ENCODE data around the gene PASK.
"Not testable (repeated sequence)": the region's sequence is repeated elsewhere in the genome, so short reads cannot be mapped to it uniquely, and the experiment has no call there.

PASK gene

DNA sequence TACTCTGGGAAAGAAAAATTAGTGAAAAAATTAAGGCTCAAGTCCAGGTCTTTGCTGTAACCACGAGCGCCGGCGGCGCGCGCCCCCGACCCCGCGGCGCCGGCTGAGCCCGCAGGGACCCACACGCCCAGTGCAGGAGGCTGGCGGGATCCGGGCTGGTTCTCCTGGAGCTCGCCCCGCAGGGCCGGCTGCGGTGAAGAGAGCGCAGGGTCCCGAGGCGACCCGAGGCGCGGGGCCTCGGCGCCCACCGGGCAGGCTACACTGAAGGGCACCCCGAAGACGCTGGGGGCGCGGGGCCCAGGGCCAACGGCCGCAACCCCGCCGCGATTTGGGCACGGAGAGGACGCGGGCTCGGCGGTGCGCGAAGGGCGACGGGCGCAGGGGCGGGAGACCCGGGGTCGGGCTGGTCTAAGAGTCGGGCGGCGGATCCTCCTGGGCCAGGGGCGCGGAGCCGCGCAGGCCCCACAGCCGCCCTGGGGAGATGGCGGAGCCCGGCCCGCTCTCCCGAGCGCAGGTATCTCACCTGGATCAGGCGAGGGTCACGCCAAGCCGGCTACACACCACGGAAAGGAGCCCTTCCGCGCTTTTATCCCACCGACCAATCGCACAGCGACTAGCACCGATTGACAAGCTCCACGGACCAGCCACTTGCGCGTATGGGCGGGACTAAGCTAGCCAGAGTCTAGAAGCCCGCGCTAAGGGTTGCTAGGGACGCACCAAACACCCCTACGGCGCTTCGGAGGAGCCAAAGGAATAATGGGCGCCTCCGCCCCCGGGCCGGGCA lies at the start of gene PASK:
Gene PASK (minus strand): TSS at position 582 of the 784 bp plus-strand sequence. CDS start 6,440 bp downstream, outside the sequence.
- DNase-seq (ENCODE audit: low read depth) = peak; percentile 92

DNA sequence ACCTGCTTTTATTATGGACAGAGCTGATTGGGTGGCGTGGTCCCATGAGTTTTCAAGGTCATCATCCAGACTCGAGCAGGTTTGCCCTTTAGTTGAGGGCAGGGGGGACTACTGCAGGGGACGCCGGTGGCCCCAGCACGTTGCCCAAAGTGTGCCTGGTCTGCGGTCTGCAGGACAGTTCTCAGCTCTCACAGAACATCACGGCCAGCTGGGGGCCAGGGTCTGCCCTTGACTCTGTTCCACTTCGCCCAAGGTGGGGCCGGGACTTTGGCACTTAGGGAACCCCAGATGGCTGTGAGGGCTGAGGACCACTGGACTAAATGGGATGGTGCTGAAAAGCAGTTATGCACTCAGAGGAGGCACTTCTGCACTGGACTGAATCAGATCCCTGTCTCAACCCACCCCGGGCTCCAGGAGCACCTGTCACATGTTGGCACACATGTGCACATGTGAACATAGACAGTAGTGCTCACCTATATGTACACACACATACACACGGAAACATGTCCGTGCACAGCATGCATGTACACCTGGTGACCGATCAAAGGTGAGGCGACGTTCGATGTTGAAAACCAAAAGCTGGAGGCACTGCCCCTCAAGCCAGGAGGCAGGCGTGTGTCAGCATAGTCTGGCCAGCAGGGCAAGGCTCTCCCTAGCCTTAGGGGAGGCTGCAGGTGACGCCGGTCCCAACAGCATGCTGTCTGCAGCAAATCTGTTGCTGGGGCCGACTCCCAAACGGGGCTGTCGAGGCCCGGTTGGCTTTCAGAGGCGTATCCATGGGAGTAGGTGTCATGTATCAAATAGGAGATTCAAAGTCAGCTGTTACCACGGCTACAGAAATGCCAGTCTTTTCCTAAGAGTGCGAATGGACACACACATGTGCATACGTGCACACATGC lies 49.4 kb upstream of the PASK start:
- no peak for DNase-seq (ENCODE audit: low read depth)

GRCh38 chr2:241197947-241198346 lies 48.7 kb upstream of the PASK start:
- DNase-seq (ENCODE audit: low read depth) = no peak

GRCh38 chr2:241197246-241197645 lies 48.0 kb upstream of the PASK start:
- not testable (repeated sequence) for DNase-seq (ENCODE audit: low read depth)

GRCh38 chr2:241195506-241196130 lies 46.3 kb upstream of the PASK start:
- DNase-seq (ENCODE audit: low read depth) = no peak

GRCh38 chr2:241194811-241195210 lies 45.5 kb upstream of the PASK start:
- no peak for DNase-seq (ENCODE audit: low read depth)

DNA sequence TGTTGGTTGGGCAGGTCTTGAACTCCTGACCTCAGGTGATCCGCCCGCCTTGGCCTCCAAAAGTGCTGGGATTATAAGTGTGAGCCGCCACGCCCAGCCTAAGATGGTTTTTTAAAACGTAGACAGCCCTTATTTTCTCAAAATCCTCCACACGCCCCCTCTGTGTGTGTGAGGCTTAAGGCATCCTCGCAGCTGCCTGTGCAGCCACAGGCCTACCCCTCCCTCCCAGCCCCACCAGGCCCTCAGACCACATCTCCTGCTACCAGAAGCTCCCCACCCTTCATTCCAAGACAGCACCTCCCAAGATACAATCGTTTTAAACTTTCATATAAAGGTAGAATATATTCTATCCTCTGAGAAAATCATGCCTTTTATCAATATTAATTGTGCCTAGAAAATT lies 44.0 kb upstream of the PASK start:
- no peak for DNase-seq (ENCODE audit: low read depth)

- DNase-seq (ENCODE audit: low read depth) = no peak
These were observed 41.8 kb upstream of the PASK start for GRCh38 chr2:241191081-241191480.

GRCh38 chr2:241190291-241190981 lies 41.2 kb upstream of the PASK start:
- no peak for DNase-seq (ENCODE audit: low read depth)

DNA sequence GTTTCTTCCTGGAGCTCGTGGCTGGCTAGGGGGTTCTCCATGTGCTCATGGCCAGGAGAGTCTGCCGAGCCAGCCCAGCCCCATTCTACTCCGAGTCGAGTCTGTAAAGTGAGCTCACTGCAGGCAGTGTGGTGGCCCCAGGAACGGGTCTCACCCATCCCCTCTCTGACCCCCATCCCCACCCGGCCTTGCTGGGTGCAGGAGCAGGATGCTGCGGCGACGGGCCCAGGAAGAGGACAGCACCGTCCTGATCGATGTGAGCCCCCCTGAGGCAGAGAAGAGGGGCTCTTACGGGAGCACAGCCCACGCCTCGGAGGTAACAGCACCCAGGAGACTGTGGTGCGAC lies 40.6 kb upstream of the PASK start:
- DNase-seq (ENCODE audit: low read depth) = no peak

DNA sequence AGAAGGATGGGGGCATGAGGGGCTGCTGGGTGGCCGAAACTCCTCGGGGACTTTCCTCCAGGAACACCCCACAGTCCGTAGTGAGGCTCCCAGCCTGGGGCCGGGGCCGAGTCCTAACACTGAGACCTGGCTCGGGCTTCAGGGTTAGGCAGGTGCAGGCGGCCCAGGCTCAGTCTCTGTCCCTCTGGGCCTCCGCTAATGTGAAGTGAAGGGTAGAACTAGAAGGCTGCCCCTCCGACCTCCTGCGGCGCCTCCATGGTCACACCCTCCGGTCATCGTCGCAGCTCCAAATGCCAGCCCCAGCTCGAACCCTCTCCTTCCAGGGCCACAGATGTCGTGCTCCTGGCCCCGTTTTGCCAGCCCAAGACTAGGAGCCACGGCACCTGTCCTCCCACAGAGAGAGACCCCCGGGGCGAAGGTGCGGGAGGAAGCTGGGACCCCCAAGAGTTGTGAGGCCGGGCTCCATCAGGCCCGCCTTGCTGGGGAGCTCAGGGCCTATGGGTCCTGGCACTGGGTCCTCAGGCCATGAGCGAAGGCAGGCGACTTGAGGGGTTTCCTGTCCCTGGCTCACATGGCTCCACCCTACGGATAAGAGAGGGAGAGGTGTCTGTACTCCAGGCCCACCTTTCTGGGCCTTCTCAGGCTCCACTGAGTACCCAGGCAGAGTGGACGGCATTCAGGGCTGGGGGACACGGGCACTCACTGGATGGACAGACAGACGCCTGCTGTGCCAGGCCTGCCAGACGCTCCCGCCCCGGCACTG lies 40.0 kb upstream of the PASK start:
- DNase-seq (ENCODE audit: low read depth) = no peak

DNA sequence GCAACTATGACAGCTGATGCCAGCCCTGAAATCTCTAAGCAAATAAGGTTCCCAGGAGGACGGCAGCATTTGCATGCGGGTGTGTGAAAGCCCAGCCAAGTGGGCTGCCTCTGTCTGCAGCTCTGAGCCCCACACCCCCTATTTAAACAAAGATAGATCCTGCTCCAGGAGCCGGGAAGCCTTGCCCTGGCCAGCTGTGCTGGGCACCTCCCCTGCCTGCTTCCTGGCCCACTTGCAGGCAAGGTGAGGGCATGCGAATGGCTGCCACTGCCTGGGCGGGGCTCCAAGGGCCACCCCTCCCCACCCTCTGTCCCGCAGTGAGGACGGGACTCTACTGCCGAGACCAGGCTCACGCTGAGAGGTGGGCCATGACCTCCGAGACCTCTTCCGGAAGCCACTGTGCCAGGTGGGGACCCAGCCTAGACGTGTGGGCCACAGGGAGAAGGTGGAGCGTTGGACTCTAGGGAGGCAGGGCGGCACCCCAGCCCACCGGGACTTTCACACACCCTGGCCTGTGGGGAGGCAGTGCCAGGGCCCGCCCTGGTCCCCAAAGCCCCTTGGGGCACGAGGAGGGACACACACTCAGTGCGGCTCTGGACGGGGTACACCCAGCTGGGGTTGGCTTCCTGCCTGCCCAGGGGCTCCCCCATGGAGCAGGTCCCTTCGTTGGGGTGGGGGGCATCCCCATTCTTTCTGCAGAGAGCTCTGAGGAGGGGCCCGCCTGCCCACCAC lies 39.3 kb upstream of the PASK start, which contains the start of gene ANO7:
Gene ANO7 (plus strand): TSS at position 317 of the 732 bp plus-strand sequence. CDS start 1,387 bp downstream, outside the sequence.
- no peak for DNase-seq (ENCODE audit: low read depth)

DNA sequence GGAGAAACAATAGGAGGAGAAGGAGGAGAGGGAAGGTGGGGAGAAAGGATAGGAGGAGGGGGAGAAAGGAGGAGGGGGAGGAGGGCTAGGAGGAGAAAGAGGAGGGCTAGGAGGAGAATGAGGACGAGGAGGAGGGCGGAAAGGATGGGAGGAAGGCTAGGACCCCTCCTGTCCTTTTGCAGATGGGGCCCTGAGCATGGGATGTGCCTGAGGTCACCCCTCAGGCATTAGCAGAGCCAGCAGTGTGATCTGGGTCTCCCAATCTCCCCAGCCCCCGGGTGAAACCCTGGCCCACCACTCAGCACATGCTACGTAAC lies 38.6 kb upstream of the PASK start:
- DNase-seq (ENCODE audit: low read depth) = no peak

- no peak for DNase-seq (ENCODE audit: low read depth)
These were observed 38.0 kb upstream of the PASK start for GRCh38 chr2:241187101-241187917.

GRCh38 chr2:241185961-241186360 lies 36.7 kb upstream of the PASK start:
- DNase-seq (ENCODE audit: low read depth) = no peak

DNA sequence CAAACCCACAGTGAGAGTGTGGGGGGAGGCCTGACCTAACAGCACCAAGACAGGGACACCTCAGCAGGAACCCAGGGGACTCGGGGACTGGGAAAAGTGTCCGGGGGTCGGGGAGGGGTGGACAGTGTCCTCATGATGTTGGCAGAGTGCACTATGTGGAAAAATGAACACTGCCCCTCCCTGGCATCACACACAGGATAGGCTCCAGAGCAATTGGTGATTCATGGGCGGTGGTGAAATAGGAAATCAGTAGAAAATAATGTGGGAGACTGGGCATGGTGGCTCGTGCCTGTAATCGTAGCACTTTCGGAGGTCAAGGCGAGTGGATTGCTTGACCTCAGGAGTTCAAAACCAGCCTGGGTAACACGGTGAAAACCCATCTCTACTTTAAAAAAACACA lies 35.6 kb upstream of the PASK start:
- peak; percentile 3 for DNase-seq (ENCODE audit: low read depth)

GRCh38 chr2:241183221-241183620 lies 33.9 kb upstream of the PASK start:
- no peak for DNase-seq (ENCODE audit: low read depth)

GRCh38 chr2:241182531-241183133 lies 33.4 kb upstream of the PASK start:
- no peak for DNase-seq (ENCODE audit: low read depth)

DNA sequence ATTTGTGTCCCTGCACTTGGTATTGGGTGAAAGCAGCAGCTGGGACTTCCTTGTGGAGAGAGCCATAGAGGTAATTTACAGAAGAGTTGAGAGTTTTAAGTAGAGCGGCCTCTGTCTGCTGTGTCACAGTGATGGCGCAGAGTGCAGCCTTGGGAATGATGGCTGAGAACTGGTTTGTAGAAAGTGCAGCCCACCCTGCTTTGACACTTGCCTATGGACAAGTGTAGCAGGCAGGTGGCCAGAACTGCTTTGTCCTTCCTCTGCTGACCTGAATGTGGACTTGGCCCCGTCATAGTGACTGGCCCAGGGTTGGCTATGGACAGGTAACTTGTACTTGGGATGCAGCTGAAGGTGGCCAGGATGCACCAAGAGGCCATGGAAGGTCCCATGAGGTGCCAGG lies 32.9 kb upstream of the PASK start:
- no peak for DNase-seq (ENCODE audit: low read depth)
